Breast epithelium (tissue), 4 donors: Measurements from ENCODE around the gene TPK1. TPM values are rescaled to one million over a fixed set of nuclear protein-coding genes. Genes with fewer than 3 reads are reported as not detected.

Experiments
- DNase-seq, 2 donors: peaks; one replicate each; pipeline ENCODE4 v3.0.0-alpha.2; 2019; ENCODE audit warnings: low spot score in 2 of 2
- H3K27ac ChIP-seq, 2 donors: fragments of 200-600 bp; sonication (generic) in 1 of 2; one replicate each; pipeline ENCODE4 v1.5.1; 2016 to 2019; ENCODE audit warnings: mild to moderate bottlenecking in 1 of 2
- H3K27me3 ChIP-seq, 2 donors: fragments of 200-600 bp; sonication (generic) in 1 of 2; one replicate each; pipeline versions ENCODE4 v1.5.1 to v1.6.0; 2017 to 2019; ENCODE audit warnings: control low read depth in 1 of 2, mild to moderate bottlenecking in 1 of 2
- H3K36me3 ChIP-seq: fragments of 200-600 bp; one replicate; pipeline ENCODE4 v1.5.1; 2019
- H3K4me1 ChIP-seq, 2 donors: fragments of 200-600 bp; sonication (generic); one replicate each; pipeline ENCODE4 v1.5.1; 2016 to 2019; ENCODE audit warnings: control low read depth in 1 of 2
- H3K4me3 ChIP-seq, 3 donors: fragments of 200-600 bp; sonication (generic); 1 replicate in 2 of 3; 2 replicates in 1 of 3; pipeline ENCODE4 v1.5.1; 2016 to 2019; ENCODE audit warnings: mild to moderate bottlenecking in 3 of 3, moderate library complexity in 2 of 3
- H3K9me3 ChIP-seq, 2 donors: fragments of 200-600 bp; sonication (generic) in 1 of 2; one replicate each; pipeline ENCODE4 v1.5.1; 2016 to 2019; ENCODE audit warnings: control low read depth in 1 of 2
- CTCF ChIP-seq, 3 donors: fragments of 450-650 bp; IDR thresholded peaks; one replicate each; pipeline ENCODE4 v1.5.1; 2016 to 2017; ENCODE audit warnings: antibody characterized with exemption in 3 of 3, mild to moderate bottlenecking in 3 of 3, moderate library complexity in 3 of 3
- POLR2A ChIP-seq: fragments of 450-650 bp; IDR thresholded peaks from one replicate; pipeline ENCODE4 v1.6.1; 2016; ENCODE audit warnings: antibody characterized with exemption, mild to moderate bottlenecking, moderate library complexity
- POLR2AphosphoS5 ChIP-seq, 3 donors: sonication (generic); formaldehyde crosslinking; IDR thresholded peaks; one replicate each; pipeline ENCODE4 v1.6.1; 2017; ENCODE audit warnings: antibody characterized with exemption in 3 of 3
- intact Hi-C: fragments of 100-400 bp; cut with DNase I; formaldehyde crosslinking; loops from one replicate; pipeline ENCODE4 v1.15.1; 2023; ENCODE audit warnings: low total_unique reads
- total RNA-seq, 3 donors: library from RNA; depleted of rRNA; stranded (reverse); fragments of >200 nt; gene quantifications; one replicate each; pipeline ENCODE4 v1.1.0, GENCODE V29; 2016

The TPK1 gene
- total RNA-seq, 3 donors from 2014 or later: 4.8 to 9.8 (median 7.9) TPM

- Histone ChIP-seq H3K27ac (no peak overlapping the region), H3K36me3 (no peaks in the 10 kb centered on the region), H3K4me1 (no peaks in the 10 kb centered on the region), H3K27me3 (no peaks in the 10 kb centered on the region), H3K9me3 (no peaks in the 10 kb centered on the region), H3K4me3 (no peak overlapping the region)
- intact Hi-C loops: no loop called here
- TF ChIP-seq POLR2A: no peak
- no peak for TF ChIP-seq CTCF (IDR thresholded peaks at IDR 0.05)
- no peak for TF ChIP-seq POLR2AphosphoS5 (IDR thresholded peaks at IDR 0.05)
- DNase-seq: no peak
Measured at GRCh38 chr7:144674550-144674949, 161.3 kb downstream of the TPK1 start.

GRCh38 chr7:144672869-144673268 lies 163.0 kb downstream of the TPK1 start:
- intact Hi-C loops: no loop called here
- TF ChIP-seq POLR2A (no peak), POLR2AphosphoS5 (IDR thresholded peaks at IDR 0.05) (no peak), CTCF (IDR thresholded peaks at IDR 0.05) (no peak)

GRCh38 chr7:144671429-144671828 lies 164.4 kb downstream of the TPK1 start:
- intact Hi-C loops: no loop called here
- no peaks in the 10 kb centered on the region for H3K36me3 ChIP-seq
- no peaks in the 10 kb centered on the region for H3K27me3 ChIP-seq
- no peaks in the 10 kb centered on the region for H3K4me1 ChIP-seq
- no peak overlapping the region for H3K27ac ChIP-seq
- no peaks in the 10 kb centered on the region for H3K9me3 ChIP-seq
- no peak overlapping the region for H3K4me3 ChIP-seq
- no peak for DNase-seq
- TF ChIP-seq POLR2A: no peak

More at GRCh38 chr7:144672869-144673268, 163.0 kb downstream of the TPK1 start:
- Histone ChIP-seq H3K27me3 (no peaks in the 10 kb centered on the region), H3K4me1 (no peaks in the 10 kb centered on the region), H3K9me3 (no peaks in the 10 kb centered on the region), H3K27ac (no peak overlapping the region), H3K36me3 (no peaks in the 10 kb centered on the region), H3K4me3 (no peak overlapping the region)
- no peak for DNase-seq

GRCh38 chr7:144670218-144670617 lies 165.6 kb downstream of the TPK1 start:
- Histone ChIP-seq H3K27me3 (no peaks in the 10 kb centered on the region), H3K9me3 (no peaks in the 10 kb centered on the region), H3K36me3 (no peaks in the 10 kb centered on the region), H3K4me3 (no peak overlapping the region), H3K4me1 (no peaks in the 10 kb centered on the region), H3K27ac (no peak overlapping the region)
- TF ChIP-seq CTCF (IDR thresholded peaks at IDR 0.05) (peak in 1 of 3 donors; percentile 10), POLR2AphosphoS5 (IDR thresholded peaks at IDR 0.05) (no peak)
- DNase-seq: no peak
- intact Hi-C loops: no loop called here

GRCh38 chr7:144668503-144668902 lies 167.3 kb downstream of the TPK1 start:
- TF ChIP-seq POLR2A (no peak), POLR2AphosphoS5 (IDR thresholded peaks at IDR 0.05) (no peak), CTCF (IDR thresholded peaks at IDR 0.05) (no peak)
- Histone ChIP-seq H3K36me3 (no peaks in the 10 kb centered on the region), H3K4me3 (no peak overlapping the region), H3K4me1 (no peaks in the 10 kb centered on the region), H3K27me3 (no peaks in the 10 kb centered on the region), H3K27ac (no peak overlapping the region), H3K9me3 (no peaks in the 10 kb centered on the region)
- DNase-seq: no peak
- intact Hi-C loops: no loop called here
